ENCODE measurements around the gene SSTR3.

The SSTR3 gene

DNA sequence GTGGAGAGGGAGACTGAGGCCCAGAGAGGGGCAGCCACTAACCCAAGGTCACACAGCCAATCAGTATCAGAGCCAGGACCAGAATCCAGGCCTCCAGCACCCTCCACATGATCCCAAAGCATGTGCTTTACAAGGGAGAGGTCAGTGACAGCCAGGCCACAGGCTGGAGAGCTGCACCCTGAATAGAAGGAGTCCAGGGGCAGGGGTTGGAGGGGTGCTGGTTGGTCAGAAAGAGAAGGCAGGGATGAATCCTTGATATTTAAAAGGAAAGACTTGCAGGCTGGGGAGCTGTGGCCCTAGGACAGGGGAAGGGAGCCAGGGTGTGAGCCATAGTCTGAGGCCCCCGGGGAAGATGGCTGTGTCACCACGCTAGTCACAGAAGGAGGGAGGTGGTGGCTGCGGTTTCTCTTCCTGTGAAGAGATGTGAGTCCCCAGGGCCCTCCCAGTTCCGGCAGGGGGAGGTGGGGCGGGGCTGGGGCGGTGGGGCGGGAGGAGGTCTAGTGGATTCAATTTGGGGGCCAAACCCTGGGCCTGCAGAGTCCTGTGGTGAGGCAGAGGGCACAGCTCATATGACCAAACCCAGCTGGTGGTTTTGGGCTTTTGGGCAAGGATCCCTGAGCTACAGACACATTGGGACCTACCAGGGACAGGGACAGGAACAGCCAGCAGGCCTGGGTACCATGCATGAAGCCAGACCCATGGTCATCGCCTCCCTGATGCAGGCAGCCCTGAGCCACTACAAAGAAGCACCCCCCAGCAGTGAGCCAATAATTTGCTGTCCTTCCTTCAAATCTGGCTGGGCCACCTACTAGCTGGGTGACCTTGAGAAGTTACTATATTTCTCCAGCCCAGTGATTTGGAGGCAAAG lies 17.8 kb upstream of the SSTR3 start:
- TF ChIP-seq, protein P1, sequence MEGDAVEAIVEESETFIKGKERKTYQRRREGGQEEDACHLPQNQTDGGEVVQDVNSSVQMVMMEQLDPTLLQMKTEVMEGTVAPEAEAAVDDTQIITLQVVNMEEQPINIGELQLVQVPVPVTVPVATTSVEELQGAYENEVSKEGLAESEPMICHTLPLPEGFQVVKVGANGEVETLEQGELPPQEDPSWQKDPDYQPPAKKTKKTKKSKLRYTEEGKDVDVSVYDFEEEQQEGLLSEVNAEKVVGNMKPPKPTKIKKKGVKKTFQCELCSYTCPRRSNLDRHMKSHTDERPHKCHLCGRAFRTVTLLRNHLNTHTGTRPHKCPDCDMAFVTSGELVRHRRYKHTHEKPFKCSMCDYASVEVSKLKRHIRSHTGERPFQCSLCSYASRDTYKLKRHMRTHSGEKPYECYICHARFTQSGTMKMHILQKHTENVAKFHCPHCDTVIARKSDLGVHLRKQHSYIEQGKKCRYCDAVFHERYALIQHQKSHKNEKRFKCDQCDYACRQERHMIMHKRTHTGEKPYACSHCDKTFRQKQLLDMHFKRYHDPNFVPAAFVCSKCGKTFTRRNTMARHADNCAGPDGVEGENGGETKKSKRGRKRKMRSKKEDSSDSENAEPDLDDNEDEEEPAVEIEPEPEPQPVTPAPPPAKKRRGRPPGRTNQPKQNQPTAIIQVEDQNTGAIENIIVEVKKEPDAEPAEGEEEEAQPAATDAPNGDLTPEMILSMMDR (IDR thresholded peaks at IDR 0.05; ENCODE audit: low read depth, low read length): no peak
- H3K4me3 ChIP-seq (ENCODE audit: low read depth, low read length): no peak overlapping the region

DNA sequence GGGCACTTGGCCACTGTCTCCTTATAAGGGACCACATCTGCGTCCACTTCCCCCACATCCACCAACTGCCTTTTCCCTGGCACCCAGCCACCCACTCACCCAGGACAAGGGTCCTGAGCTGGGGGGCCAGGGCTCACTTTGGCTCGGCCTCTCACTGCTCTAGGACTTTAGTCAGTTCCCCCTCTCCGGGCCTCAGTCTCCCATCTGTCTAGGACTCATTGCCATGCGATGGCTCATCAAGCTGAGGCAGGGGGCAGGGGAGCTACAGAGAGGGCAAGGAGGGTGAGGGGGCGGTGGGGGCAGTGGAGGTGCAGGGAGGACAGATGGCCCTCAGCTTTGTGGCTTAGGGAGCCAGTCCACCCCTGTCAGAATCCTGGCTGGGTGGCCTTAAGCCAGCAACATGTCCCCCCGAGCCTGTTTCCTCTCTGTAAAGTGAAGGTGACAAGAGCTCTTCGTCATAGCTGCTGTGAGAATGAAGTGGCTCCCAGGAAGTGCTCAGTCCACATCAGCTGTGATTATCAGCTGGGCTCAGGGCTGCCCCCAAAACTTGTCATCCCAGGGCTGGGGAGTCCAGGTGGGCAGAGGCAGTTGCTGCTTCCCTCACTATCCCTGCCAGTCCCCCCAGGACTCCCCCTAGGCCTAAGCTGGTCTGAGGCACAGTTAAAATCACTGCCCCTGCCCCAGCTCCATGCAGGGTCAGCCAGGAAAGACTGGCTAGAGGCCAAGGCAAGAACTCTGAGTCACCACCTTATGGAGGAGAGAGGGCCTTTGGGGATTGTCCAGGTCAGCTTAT lies 16.9 kb upstream of the SSTR3 start:
- H3K4me3 ChIP-seq (ENCODE audit: low read depth, low read length): no peak overlapping the region
- TF ChIP-seq, protein P1 (IDR thresholded peaks at IDR 0.05; ENCODE audit: low read depth, low read length): no peak

DNA sequence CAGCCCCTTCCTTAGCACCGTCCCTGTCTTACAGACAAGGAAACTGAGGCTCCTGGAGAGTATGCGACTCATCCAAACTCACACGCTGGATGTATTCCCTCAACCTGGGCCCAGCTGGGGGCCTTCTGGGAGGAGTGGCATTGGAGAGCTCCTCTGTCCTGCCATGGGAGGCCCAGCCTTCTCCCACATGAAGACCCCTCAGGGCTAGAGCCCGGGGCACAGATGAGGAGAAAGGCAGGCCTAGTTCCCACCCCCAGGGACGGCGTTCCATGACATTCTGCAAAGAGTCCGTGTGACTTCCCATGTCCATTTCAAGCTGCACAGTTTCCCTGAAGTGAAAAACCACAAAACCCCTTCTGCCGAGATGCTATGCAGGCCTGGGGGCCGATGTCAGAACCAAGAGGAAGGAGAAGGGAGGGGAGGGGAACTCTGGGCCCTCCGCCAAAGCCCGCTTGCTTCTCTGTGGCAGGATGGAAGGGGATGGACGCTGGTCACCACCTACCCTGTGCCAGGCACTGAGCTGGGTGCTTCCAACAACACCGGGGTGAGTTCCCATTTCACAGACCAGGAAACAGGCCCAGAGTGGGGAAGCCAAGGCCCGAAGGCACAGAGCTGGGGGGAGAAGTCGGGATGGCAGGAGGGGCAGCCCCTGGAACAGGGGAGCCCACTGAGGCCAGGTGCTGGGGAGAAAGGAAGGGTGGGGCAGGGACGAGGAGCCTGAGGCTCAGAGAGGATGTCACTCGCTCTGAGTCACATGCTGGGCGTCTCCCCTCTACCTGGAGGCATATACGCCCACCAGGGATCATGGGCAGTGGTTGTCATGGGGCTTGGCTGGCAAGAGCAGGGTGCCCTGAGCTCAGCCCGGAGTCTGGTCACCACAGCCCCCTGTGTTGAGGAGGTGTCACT lies 16.1 kb upstream of the SSTR3 start:
- no peak overlapping the region for H3K4me3 ChIP-seq (ENCODE audit: low read depth, low read length)
- TF ChIP-seq, protein P1 (IDR thresholded peaks at IDR 0.05; ENCODE audit: low read depth, low read length): no peak

DNA sequence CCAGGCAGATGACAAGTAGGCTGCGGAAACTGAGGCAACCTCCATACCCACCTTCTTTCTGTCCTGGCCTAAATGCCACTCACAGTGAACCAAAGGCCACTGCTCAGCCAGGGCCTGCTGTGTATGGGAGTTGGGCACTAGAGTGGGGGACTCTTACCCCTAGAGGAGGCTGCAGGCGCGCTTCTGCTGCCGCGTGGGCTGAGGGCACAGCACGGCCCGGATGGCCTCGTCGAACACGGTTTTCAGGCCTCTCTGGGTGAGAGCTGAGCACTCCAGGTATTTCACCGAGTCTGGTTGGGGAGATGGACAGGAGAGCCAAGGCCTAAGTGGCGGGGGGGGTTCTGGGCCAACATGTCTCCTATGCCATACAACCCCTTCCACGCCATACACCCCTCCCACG lies 14.2 kb upstream of the SSTR3 start:
- TF ChIP-seq, protein P1 (IDR thresholded peaks at IDR 0.05; ENCODE audit: low read depth, low read length): no peak
- no peak overlapping the region for H3K4me3 ChIP-seq (ENCODE audit: low read depth, low read length)

DNA sequence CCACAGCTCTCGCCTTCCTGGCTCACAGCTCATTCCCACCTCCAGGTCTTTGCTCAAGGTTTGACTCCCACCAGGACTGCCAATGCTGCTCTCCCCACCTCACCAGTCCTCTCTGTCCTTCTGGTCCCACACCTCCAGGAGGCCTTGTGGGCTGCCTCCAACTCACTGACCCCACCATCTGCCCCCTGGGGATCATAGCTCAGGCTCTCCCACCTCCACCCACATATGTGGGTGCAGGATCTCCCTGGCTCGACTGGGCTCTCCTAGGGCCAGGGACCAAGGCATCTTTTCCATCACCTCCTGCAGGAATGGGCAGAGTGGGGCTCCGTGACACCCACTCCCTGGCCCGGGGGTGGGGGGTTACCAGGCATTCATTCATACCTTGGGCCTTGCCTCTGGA lies 13.8 kb upstream of the SSTR3 start:
- no peak overlapping the region for H3K4me3 ChIP-seq (ENCODE audit: low read depth, low read length)
- TF ChIP-seq, protein P1 (IDR thresholded peaks at IDR 0.05; ENCODE audit: low read depth, low read length): no peak

DNA sequence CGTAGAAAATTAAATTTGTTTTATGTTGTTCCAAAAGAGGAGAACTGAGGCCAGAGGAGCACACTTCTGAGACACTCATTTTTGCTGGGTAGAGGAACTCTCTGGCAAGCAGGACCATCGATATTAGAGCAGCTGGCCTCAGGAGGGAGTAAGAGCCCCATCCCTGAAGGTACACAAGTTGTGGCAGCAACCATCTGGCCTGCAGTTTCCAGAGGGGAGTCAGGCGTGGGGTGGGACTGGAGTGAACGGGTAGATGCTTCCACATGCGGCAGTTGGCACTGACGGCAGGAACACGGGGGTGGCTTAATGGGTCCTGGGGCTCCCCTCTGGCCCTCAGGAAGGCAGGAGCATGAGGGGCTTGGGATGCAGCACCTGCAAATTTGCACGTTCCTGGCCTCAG lies 13.2 kb upstream of the SSTR3 start:
- TF ChIP-seq, protein P1 (IDR thresholded peaks at IDR 0.05; ENCODE audit: low read depth, low read length): no peak
- no peak overlapping the region for H3K4me3 ChIP-seq (ENCODE audit: low read depth, low read length)
